NCI-H82 (cell line): ENCODE measurements around the gene CACHD1.

Experiments
- DNase-seq: peaks from one replicate; lab custom pipeline; 2025; lab: John Stamatoyannopoulos, UW

CACHD1 gene

GRCh38 chr1:64523413-64524337 is 53.7 kb downstream of the CACHD1 start:
- no peak for DNase-seq

- DNase-seq = no peak
Measured at GRCh38 chr1:64524614-64525013, 54.7 kb downstream of the CACHD1 start.

GRCh38 chr1:64525116-64525686 is 55.3 kb downstream of the CACHD1 start:
- no peak for DNase-seq

DNA sequence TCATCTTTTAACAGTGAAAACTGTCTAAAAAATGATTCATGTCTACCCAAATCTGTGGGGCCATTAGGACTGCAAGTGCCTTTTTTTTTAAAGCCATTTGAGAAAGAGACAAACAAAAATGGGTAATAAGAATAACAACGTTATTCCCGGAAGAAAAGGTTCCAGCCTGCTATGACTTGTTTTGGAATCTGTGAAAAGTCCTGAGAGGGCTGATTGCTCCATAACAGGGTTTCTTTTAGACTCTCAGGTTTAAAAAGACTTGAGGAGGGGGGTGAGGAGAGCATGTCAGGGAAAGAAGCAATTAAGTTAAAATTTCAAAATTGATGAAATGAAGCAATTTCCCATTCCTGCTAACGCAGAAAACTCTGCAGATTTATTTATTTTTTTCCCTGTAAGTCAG is 56.4 kb downstream of the CACHD1 start:
- no peak for DNase-seq

- DNase-seq = no peak
Measured at GRCh38 chr1:64527165-64527564, 57.2 kb downstream of the CACHD1 start.

DNA sequence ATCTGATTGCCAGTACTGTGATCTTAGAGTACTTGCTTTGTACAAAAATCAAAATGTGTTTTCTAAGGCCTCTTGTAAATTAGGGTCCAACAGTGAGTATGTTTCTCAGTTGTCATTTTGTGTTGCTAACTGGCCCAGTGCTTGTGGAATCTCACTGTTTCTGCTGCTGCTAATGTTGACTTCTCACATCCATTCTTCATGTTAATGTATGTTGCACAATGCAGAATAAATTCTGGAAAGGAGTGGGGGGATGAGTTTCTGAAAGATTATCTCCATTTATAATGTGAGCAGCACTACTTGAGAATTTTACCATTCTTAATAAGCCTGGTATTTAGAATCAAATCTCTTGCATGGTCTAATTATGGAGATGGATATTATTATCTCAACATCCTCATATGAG is 57.9 kb downstream of the CACHD1 start:
- DNase-seq = no peak

- no peak for DNase-seq
Measured at GRCh38 chr1:64530969-64531692, 61.2 kb downstream of the CACHD1 start.

- no peak for DNase-seq
Measured at GRCh38 chr1:64532646-64533045, 62.7 kb downstream of the CACHD1 start.

- DNase-seq = no peak
Measured at GRCh38 chr1:64535938-64536835, 66.3 kb downstream of the CACHD1 start.

DNA sequence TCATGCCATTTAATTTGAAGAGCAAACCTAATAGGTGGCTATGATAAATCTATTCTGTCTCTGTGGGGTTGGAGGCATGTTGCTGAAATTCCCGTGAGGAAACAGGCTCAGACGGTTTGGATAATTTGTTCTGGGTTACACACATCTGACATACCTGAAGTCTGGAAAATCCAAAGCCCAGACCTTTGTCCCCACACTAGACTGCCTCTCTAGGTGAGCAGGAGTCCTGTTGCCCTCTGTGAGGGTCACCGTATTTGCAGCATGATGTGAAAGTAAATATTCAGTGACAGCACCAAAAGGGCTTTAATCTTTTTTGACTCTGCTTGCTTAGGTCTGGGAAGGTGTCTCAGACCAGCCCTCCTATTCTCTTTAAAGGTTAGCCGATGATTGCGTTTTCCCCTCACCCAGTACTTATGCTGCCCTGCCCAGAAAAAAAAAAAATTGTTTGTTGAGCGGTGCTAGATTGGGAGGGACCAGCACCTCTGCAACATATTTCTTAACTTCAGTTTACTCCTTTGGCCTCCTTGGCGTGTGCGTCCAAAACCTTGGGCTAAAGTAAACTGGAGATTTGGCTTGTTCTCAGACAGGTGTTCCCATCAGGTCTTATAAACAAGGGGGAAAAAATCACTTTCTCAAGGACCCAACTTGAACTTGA is 67.0 kb downstream of the CACHD1 start:
- DNase-seq = peak; percentile 25

GRCh38 chr1:64537942-64538341 is 68.0 kb downstream of the CACHD1 start:
- DNase-seq = no peak

- DNase-seq = no peak
Measured at GRCh38 chr1:64538389-64538788, 68.5 kb downstream of the CACHD1 start.

- DNase-seq = no peak
Measured at GRCh38 chr1:64539289-64539688, 69.4 kb downstream of the CACHD1 start.

GRCh38 chr1:64539781-64540218 is 69.9 kb downstream of the CACHD1 start:
- peak; percentile 85 for DNase-seq

GRCh38 chr1:64540265-64540791 is 70.4 kb downstream of the CACHD1 start:
- no peak for DNase-seq

DNA sequence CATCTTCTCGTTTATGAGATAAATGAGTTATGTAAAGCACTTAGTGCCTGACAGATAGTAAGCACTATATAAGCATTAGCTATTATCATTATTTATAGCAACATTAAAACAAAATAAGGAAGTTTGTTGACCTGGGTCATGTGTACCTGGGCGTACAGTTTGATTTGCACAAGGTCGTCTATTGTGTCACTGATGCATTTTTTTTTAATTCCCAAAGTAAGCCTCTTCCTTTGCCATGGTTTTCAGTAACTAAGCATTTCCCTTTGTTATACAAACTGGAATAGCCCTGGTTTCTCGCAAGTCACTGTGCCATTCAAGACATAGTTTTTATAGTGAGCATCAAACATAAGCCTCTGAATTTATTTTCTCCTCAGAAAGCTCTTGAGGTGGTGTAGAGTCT is 72.2 kb downstream of the CACHD1 start:
- DNase-seq = no peak

GRCh38 chr1:64543831-64544230 is 73.9 kb downstream of the CACHD1 start:
- DNase-seq = no peak

- DNase-seq = no peak
Measured at GRCh38 chr1:64545118-64545843, 75.4 kb downstream of the CACHD1 start.

- DNase-seq = peak; percentile 18
Measured at GRCh38 chr1:64546013-64546412, 76.1 kb downstream of the CACHD1 start.
